Measurements from ENCODE around the gene STK11.

The STK11 gene

GRCh38 chr19:1249990-1250436 is 44.4 kb downstream of the STK11 start:
- DNase-seq (ENCODE audit: low read depth in 3 of 3, low spot score in 1 of 3), result no peak

- no peak for DNase-seq (ENCODE audit: low read depth in 3 of 3, low spot score in 1 of 3)
Observed at GRCh38 chr19:1250437-1251260, 45.1 kb downstream of the STK11 start.

GRCh38 chr19:1251330-1252220 is 46.0 kb downstream of the STK11 start:
- DNase-seq (ENCODE audit: low read depth in 3 of 3, low spot score in 1 of 3), result no peak

- DNase-seq (ENCODE audit: low read depth in 3 of 3, low spot score in 1 of 3), result no peak
Observed at GRCh38 chr19:1252221-1252820, 46.7 kb downstream of the STK11 start.

GRCh38 chr19:1252821-1253513 is 47.4 kb downstream of the STK11 start:
- peak in 1 of 3 donors; percentile 61 for DNase-seq (ENCODE audit: low read depth in 3 of 3, low spot score in 1 of 3)

GRCh38 chr19:1253514-1254080 is 48.0 kb downstream of the STK11 start:
- no peak for DNase-seq (ENCODE audit: low read depth in 3 of 3, low spot score in 1 of 3)

GRCh38 chr19:1254081-1254527 is 48.5 kb downstream of the STK11 start:
- no peak for DNase-seq (ENCODE audit: low read depth in 3 of 3, low spot score in 1 of 3)

- no peak for DNase-seq (ENCODE audit: low read depth in 3 of 3, low spot score in 1 of 3)
Observed at GRCh38 chr19:1254530-1255185, 49.1 kb downstream of the STK11 start.

- no peak for DNase-seq (ENCODE audit: low read depth in 3 of 3, low spot score in 1 of 3)
Observed at GRCh38 chr19:1255186-1256161, 49.9 kb downstream of the STK11 start.

- DNase-seq (ENCODE audit: low read depth in 3 of 3, low spot score in 1 of 3), result no peak
Observed at GRCh38 chr19:1256646-1257474, 51.3 kb downstream of the STK11 start.

- no peak for DNase-seq (ENCODE audit: low read depth in 3 of 3, low spot score in 1 of 3)
Observed at GRCh38 chr19:1257475-1258162, 52.0 kb downstream of the STK11 start.

GRCh38 chr19:1258163-1258492 is 52.5 kb downstream of the STK11 start:
- DNase-seq (ENCODE audit: low read depth in 3 of 3, low spot score in 1 of 3), result no peak

GRCh38 chr19:1258707-1259205 is 53.2 kb downstream of the STK11 start:
- DNase-seq (ENCODE audit: low read depth in 3 of 3, low spot score in 1 of 3), result no peak

- DNase-seq (ENCODE audit: low read depth in 3 of 3, low spot score in 1 of 3), result no peak
Observed at GRCh38 chr19:1259206-1259875, 53.8 kb downstream of the STK11 start.

GRCh38 chr19:1259876-1260748 is 54.5 kb downstream of the STK11 start:
- no peak for DNase-seq (ENCODE audit: low read depth in 3 of 3, low spot score in 1 of 3)

Data from stimulated activated CD4-positive, alpha-beta T cell treated with anti-CD3 and anti-CD28 coated beads, TNF-alpha, amount 100 ng/mL, for 1 hour (primary cell).